Measurements from ENCODE around the gene NCBP3. TPM values are rescaled to one million over a fixed set of nuclear protein-coding genes. Genes with fewer than 3 reads are reported as not detected.

Gene NCBP3
- total and polyA plus RNA-seq, 7 donors, result 9.3 to 23.5 (median 15.1) TPM

- intact Hi-C loops (cut with DNase I), result loop anchor here in 1 of 2 donors (5.0 kb wide), 1 partner anchor 77 kb away; no protein-coding TSS in a partner anchor
- H3K4me3 ChIP-seq, result no peak overlapping the region
- peaks cover 14 to 93% of the 10 kb centered on the region in 2 donors for H3K36me3 ChIP-seq (ENCODE audit: insufficient read depth in 1 of 2, low read depth in 1 of 2)
- no peaks in the 10 kb centered on the region for H3K27me3 ChIP-seq (ENCODE audit: insufficient read depth in 3 of 3, low read length in 2 of 3)
- DNase-seq (no peak), ATAC-seq (no peak)
- peak overlapping the region; percentile 71 for H3K27ac ChIP-seq
- TF ChIP-seq, protein P1, sequence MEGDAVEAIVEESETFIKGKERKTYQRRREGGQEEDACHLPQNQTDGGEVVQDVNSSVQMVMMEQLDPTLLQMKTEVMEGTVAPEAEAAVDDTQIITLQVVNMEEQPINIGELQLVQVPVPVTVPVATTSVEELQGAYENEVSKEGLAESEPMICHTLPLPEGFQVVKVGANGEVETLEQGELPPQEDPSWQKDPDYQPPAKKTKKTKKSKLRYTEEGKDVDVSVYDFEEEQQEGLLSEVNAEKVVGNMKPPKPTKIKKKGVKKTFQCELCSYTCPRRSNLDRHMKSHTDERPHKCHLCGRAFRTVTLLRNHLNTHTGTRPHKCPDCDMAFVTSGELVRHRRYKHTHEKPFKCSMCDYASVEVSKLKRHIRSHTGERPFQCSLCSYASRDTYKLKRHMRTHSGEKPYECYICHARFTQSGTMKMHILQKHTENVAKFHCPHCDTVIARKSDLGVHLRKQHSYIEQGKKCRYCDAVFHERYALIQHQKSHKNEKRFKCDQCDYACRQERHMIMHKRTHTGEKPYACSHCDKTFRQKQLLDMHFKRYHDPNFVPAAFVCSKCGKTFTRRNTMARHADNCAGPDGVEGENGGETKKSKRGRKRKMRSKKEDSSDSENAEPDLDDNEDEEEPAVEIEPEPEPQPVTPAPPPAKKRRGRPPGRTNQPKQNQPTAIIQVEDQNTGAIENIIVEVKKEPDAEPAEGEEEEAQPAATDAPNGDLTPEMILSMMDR (IDR thresholded peaks at IDR 0.05), result no peak
- H3K4me1 ChIP-seq, result peaks cover 17% of the 10 kb centered on the region
- H3K9me3 ChIP-seq, result no peaks in the 10 kb centered on the region
- WGBS, 3 donors, result 90 to 93% (median 92%) methylated on average over 13 of the region's 13 CpGs
Observed at GRCh38 chr17:3814361-3814760, 31.7 kb downstream of the NCBP3 start.

GRCh38 chr17:3813171-3813570 lies 32.9 kb downstream of the NCBP3 start:
- Histone ChIP-seq H3K4me3 (no peak overlapping the region), H3K9me3 (no peaks in the 10 kb centered on the region), H3K27me3 (ENCODE audit: insufficient read depth in 3 of 3, low read length in 2 of 3) (no peaks in the 10 kb centered on the region), H3K4me1 (peaks cover 17% of the 10 kb centered on the region), H3K27ac (no peak overlapping the region), H3K36me3 (ENCODE audit: insufficient read depth in 1 of 2, low read depth in 1 of 2) (peaks cover 14 to 94% of the 10 kb centered on the region in 2 donors)
- DNase-seq, result no peak
- ATAC-seq, result no peak
- WGBS, 3 donors, result 91 to 92% (median 92%) methylated on average over 15 of the region's 15 CpGs
- TF ChIP-seq, protein P1 (IDR thresholded peaks at IDR 0.05), result no peak
- intact Hi-C loops (cut with DNase I), result loop anchor here in 1 of 2 donors (5.0 kb wide), 1 partner anchor 76 kb away; no protein-coding TSS in a partner anchor

GRCh38 chr17:3812771-3813170 lies 33.3 kb downstream of the NCBP3 start:
- Histone ChIP-seq H3K9me3 (no peaks in the 10 kb centered on the region), H3K27ac (no peak overlapping the region), H3K4me1 (peaks cover 17% of the 10 kb centered on the region), H3K27me3 (ENCODE audit: insufficient read depth in 3 of 3, low read length in 2 of 3) (no peaks in the 10 kb centered on the region), H3K4me3 (no peak overlapping the region), H3K36me3 (ENCODE audit: insufficient read depth in 1 of 2, low read depth in 1 of 2) (peaks cover 14 to 94% of the 10 kb centered on the region in 2 donors)
- intact Hi-C loops (cut with DNase I), result loop anchor here in 1 of 2 donors (5.0 kb wide), 1 partner anchor 75 kb away; no protein-coding TSS in a partner anchor
- 83 to 88% (median 88%) methylated on average over 12 of the region's 12 CpGs for WGBS, 3 donors
- TF ChIP-seq, protein P1 (IDR thresholded peaks at IDR 0.05), result no peak
- no peak for ATAC-seq
- no peak for DNase-seq

- Histone ChIP-seq H3K36me3 (ENCODE audit: insufficient read depth in 1 of 2, low read depth in 1 of 2) (peaks cover 14 to 94% of the 10 kb centered on the region in 2 donors), H3K4me3 (no peak overlapping the region), H3K9me3 (no peaks in the 10 kb centered on the region), H3K27me3 (ENCODE audit: insufficient read depth in 3 of 3, low read length in 2 of 3) (no peaks in the 10 kb centered on the region), H3K27ac (no peak overlapping the region), H3K4me1 (peaks cover 17% of the 10 kb centered on the region)
- WGBS, 3 donors, result 86 to 88% (median 87%) methylated on average over 10 of the region's 10 CpGs
- DNase-seq (no peak), ATAC-seq (no peak)
- intact Hi-C loops (cut with DNase I), result loop anchor here in 1 of 2 donors (5.0 kb wide), 1 partner anchor 75 kb away; no protein-coding TSS in a partner anchor
- TF ChIP-seq, protein P1 (IDR thresholded peaks at IDR 0.05), result no peak
Observed at GRCh38 chr17:3812284-3812683, 33.8 kb downstream of the NCBP3 start.

- intact Hi-C loops (cut with DNase I), result loop anchor here in 1 of 2 donors (5.0 kb wide), 1 partner anchor 73 kb away; no protein-coding TSS in a partner anchor
- Histone ChIP-seq H3K9me3 (no peaks in the 10 kb centered on the region), H3K4me3 (no peak overlapping the region), H3K36me3 (ENCODE audit: insufficient read depth in 1 of 2, low read depth in 1 of 2) (peaks cover 9 to 86% of the 10 kb centered on the region in 2 donors), H3K27ac (no peak overlapping the region), H3K4me1 (peaks cover 8% of the 10 kb centered on the region), H3K27me3 (ENCODE audit: insufficient read depth in 3 of 3, low read length in 2 of 3) (no peaks in the 10 kb centered on the region)
- TF ChIP-seq, protein P1 (IDR thresholded peaks at IDR 0.05), result no peak
- ATAC-seq, result no peak
- DNase-seq, result no peak
- WGBS, 3 donors, result 87 to 90% (median 88%) methylated on average over 4 of the region's 4 CpGs
Observed at GRCh38 chr17:3810019-3810418, 36.0 kb downstream of the NCBP3 start.

Data from psoas muscle (tissue), 8 donors.